DND-41 (cell line): ENCODE data around the gene ALDH3B2.

Experiments
- ATAC-seq: fragments of 200-7000 bp; cut with Tn5 transposase; 3 replicates; pipeline ENCODE4 v1.9.1; 2021; ENCODE audit warnings: low read depth; ENCODE audit not compliant: insufficient read depth
- DNase-seq: peaks from one replicate; pipeline ENCODE4 v3.0.0-alpha.2; 2020
- H2AFZ ChIP-seq: 2 replicates; pipeline ENCODE4 v1.6.0; 2012; ENCODE audit warnings: low read depth, low read length
- H3K27ac ChIP-seq: 2 replicates; pipeline ENCODE4 v1.5.1; 2012; ENCODE audit warnings: low read length, inconsistent platforms
- H3K27me3 ChIP-seq: fragments of 200-600 bp; sonication (generic); 2 replicates; pipeline ENCODE4 v1.6.0; 2012; ENCODE audit warnings: low read length, mild to moderate bottlenecking, inconsistent platforms; ENCODE audit not compliant: insufficient read depth, poor library complexity
- H3K36me3 ChIP-seq: 2 replicates; pipeline ENCODE4 v1.5.1; 2012; ENCODE audit warnings: low read length, inconsistent platforms; ENCODE audit not compliant: insufficient read depth
- H3K4me1 ChIP-seq: 2 replicates; pipeline ENCODE4 v1.5.1; 2012; ENCODE audit warnings: mild to moderate bottlenecking, low read length; ENCODE audit not compliant: insufficient read depth
- H3K4me2 ChIP-seq: 2 replicates; pipeline ENCODE4 v1.6.0; 2012; ENCODE audit warnings: mild to moderate bottlenecking, moderate library complexity, low read length, inconsistent platforms; ENCODE audit not compliant: insufficient read depth
- H3K4me3 ChIP-seq, 2 experiments: fragments of 200-600 bp in 1 of 2; shearing (Covaris generic) in 1 of 2; 2 replicates each; pipeline ENCODE4 v1.5.1; 2012 to 2016; ENCODE audit warnings: inconsistent platforms in 2 of 2, low read length in 2 of 2, mild to moderate bottlenecking in 2 of 2, low read depth in 1 of 2, moderate library complexity in 1 of 2
- H3K79me2 ChIP-seq: 2 replicates; pipeline ENCODE4 v1.6.0; 2012; ENCODE audit warnings: low read length, inconsistent platforms; ENCODE audit not compliant: insufficient read depth
- H3K9ac ChIP-seq: 2 replicates; pipeline ENCODE4 v1.6.0; 2012; ENCODE audit warnings: low read depth, mild to moderate bottlenecking, inconsistent platforms, low read length, moderate library complexity
- H3K9me3 ChIP-seq: 2 replicates; pipeline ENCODE4 v1.5.1; 2012; ENCODE audit warnings: low read length, moderate library complexity, mild to moderate bottlenecking, inconsistent platforms; ENCODE audit not compliant: insufficient read depth, severe bottlenecking
- H4K20me1 ChIP-seq: 2 replicates; pipeline ENCODE4 v1.6.0; 2012; ENCODE audit warnings: low read length; ENCODE audit not compliant: insufficient read depth
- CTCF ChIP-seq: IDR thresholded peaks from 2 replicates; pipeline ENCODE4 v1.5.1; 2012; ENCODE audit warnings: borderline replicate concordance, low read length, moderate library complexity, mild to moderate bottlenecking; ENCODE audit not compliant: poor library complexity, severe bottlenecking; ENCODE audit errors: extremely low read depth
- EZH2 ChIP-seq: IDR thresholded peaks from 3 replicates; pipeline ENCODE4 v1.6.1; 2012; ENCODE audit warnings: borderline replicate concordance, low read depth, mild to moderate bottlenecking, moderate library complexity, low read length, inconsistent platforms; ENCODE audit not compliant: severe bottlenecking

ALDH3B2 gene

GRCh38 chr11:67636962-67637361, 37.5 kb downstream of the ALDH3B2 start:
- Histone ChIP-seq H3K4me3 (no peak overlapping the region), H3K4me2 (no peak overlapping the region), H3K79me2 (no peaks in the 10 kb centered on the region), H2AFZ (no peak overlapping the region), H3K27me3 (no peaks in the 10 kb centered on the region), H4K20me1 (no peaks in the 10 kb centered on the region), H3K4me1 (peaks cover 7% of the 10 kb centered on the region; the same call in 1 of the 2 replicates), H3K9ac (no peak overlapping the region), H3K9me3 (no peaks in the 10 kb centered on the region), H3K27ac (no peak overlapping the region), H3K36me3 (no peaks in the 10 kb centered on the region)
- no peak for ATAC-seq
- TF ChIP-seq CTCF (no peak), EZH2 (no peak)
- no peak for DNase-seq

- ATAC-seq, result no peak
Measured at GRCh38 chr11:67635231-67635521, 39.2 kb downstream of the ALDH3B2 start.

GRCh38 chr11:67634366-67635230, 39.8 kb downstream of the ALDH3B2 start:
- TF ChIP-seq CTCF (no peak), EZH2 (no peak)
- H3K9me3 ChIP-seq, result no peaks in the 10 kb centered on the region
- H4K20me1 ChIP-seq, result no peaks in the 10 kb centered on the region
- no peak for ATAC-seq
- H3K27me3 ChIP-seq, result no peaks in the 10 kb centered on the region
- no peak for DNase-seq
- H3K36me3 ChIP-seq, result no peaks in the 10 kb centered on the region; the same call in 1 of the 2 replicates
- H2AFZ ChIP-seq, result no peak overlapping the region
- no peak overlapping the region for H3K4me3 ChIP-seq
- H3K4me1 ChIP-seq, result peaks cover 25% of the 10 kb centered on the region
- no peak overlapping the region for H3K9ac ChIP-seq
- no peak overlapping the region for H3K4me2 ChIP-seq
- no peak overlapping the region for H3K27ac ChIP-seq
- H3K79me2 ChIP-seq, result peaks cover 7% of the 10 kb centered on the region

More at GRCh38 chr11:67635231-67635521, 39.2 kb downstream of the ALDH3B2 start:
- Histone ChIP-seq H2AFZ (no peak overlapping the region), H3K27me3 (no peaks in the 10 kb centered on the region), H3K9me3 (no peaks in the 10 kb centered on the region), H3K4me2 (no peak overlapping the region), H3K79me2 (peaks cover 6% of the 10 kb centered on the region; the same call in 1 of the 2 replicates), H3K4me3 (no peak overlapping the region), H4K20me1 (no peaks in the 10 kb centered on the region), H3K27ac (no peak overlapping the region), H3K9ac (no peak overlapping the region), H3K36me3 (no peaks in the 10 kb centered on the region), H3K4me1 (peaks cover 23% of the 10 kb centered on the region)
- no peak for DNase-seq
- TF ChIP-seq EZH2 (no peak), CTCF (no peak)
